ENCODE results near the gene KMT5C. TPM values are rescaled to one million over a fixed set of nuclear protein-coding genes. Genes with fewer than 3 reads are reported as not detected.

KMT5C gene
- total RNA-seq, 1 donor from 2014 or later, result 54.0 TPM

GRCh38 chr19:55385724-55386492 is 46.2 kb downstream of the KMT5C start, which contains the start of gene RPL28:
TSS of gene RPL28 (plus strand) at chr19:55385932. CDS start at chr19:55386358, 426 bp downstream.
- H3K27ac Mint-ChIP-seq, result peak within 1 kb of the TSS; percentile 97
- peak; percentile 90 to 99 for DNase-seq (ENCODE audit: low spot score in 2 of 2, unreplicated experiment in 2 of 2)
- H3K4me1 Mint-ChIP-seq, result peaks cover 55% of the 10 kb centered on the region
- no peaks in the 10 kb centered on the region for H3K27me3 Mint-ChIP-seq (ENCODE audit: low read depth)
- TF ChIP-seq CTCF (IDR thresholded peaks at IDR 0.05; ENCODE audit: unreplicated experiment), result no peak
- no peaks in the 10 kb centered on the region for H3K9me3 Mint-ChIP-seq
- H3K36me3 Mint-ChIP-seq, result peaks cover 20% of the 10 kb centered on the region
- H3K4me3 Mint-ChIP-seq, result peak within 1 kb of the TSS; percentile 99

- no peaks in the 10 kb centered on the region for H3K9me3 Mint-ChIP-seq
- peaks cover 20% of the 10 kb centered on the region for H3K36me3 Mint-ChIP-seq
- peaks cover 55% of the 10 kb centered on the region for H3K4me1 Mint-ChIP-seq
- peak overlapping the region; percentile 97 for H3K27ac Mint-ChIP-seq
- no peak for DNase-seq (ENCODE audit: low spot score in 2 of 2, unreplicated experiment in 2 of 2)
- H3K27me3 Mint-ChIP-seq (ENCODE audit: low read depth), result no peaks in the 10 kb centered on the region
- no peak for TF ChIP-seq CTCF (IDR thresholded peaks at IDR 0.05; ENCODE audit: unreplicated experiment)
- peak overlapping the region; percentile 99 for H3K4me3 Mint-ChIP-seq
Observed at GRCh38 chr19:55386493-55386971, 46.9 kb downstream of the KMT5C start.

GRCh38 chr19:55387736-55388497 is 48.2 kb downstream of the KMT5C start:
- H3K4me3 Mint-ChIP-seq, result peak overlapping the region; percentile 99
- H3K27ac Mint-ChIP-seq, result peak overlapping the region; percentile 30
- no peaks in the 10 kb centered on the region for H3K27me3 Mint-ChIP-seq (ENCODE audit: low read depth)
- TF ChIP-seq CTCF (IDR thresholded peaks at IDR 0.05; ENCODE audit: unreplicated experiment), result no peak
- no peak for DNase-seq (ENCODE audit: low spot score in 2 of 2, unreplicated experiment in 2 of 2)
- H3K9me3 Mint-ChIP-seq, result no peaks in the 10 kb centered on the region
- H3K4me1 Mint-ChIP-seq, result peaks cover 55% of the 10 kb centered on the region
- peaks cover 20% of the 10 kb centered on the region for H3K36me3 Mint-ChIP-seq

GRCh38 chr19:55389386-55390317 is 50.0 kb downstream of the KMT5C start:
- Mint-ChIP-seq H3K4me3 (no peak overlapping the region), H3K27me3 (ENCODE audit: low read depth) (no peaks in the 10 kb centered on the region), H3K9me3 (no peaks in the 10 kb centered on the region), H3K36me3 (peaks cover 20% of the 10 kb centered on the region), H3K27ac (peak overlapping the region; percentile 50), H3K4me1 (peaks cover 52% of the 10 kb centered on the region)
- no peak for DNase-seq (ENCODE audit: low spot score in 2 of 2, unreplicated experiment in 2 of 2)
- no peak for TF ChIP-seq CTCF (IDR thresholded peaks at IDR 0.05; ENCODE audit: unreplicated experiment)

- Mint-ChIP-seq H3K27ac (no peak overlapping the region), H3K36me3 (peaks cover 20% of the 10 kb centered on the region), H3K27me3 (ENCODE audit: low read depth) (no peaks in the 10 kb centered on the region), H3K4me3 (no peak overlapping the region), H3K4me1 (peaks cover 47% of the 10 kb centered on the region), H3K9me3 (no peaks in the 10 kb centered on the region)
- no peak for DNase-seq (ENCODE audit: low spot score in 2 of 2, unreplicated experiment in 2 of 2)
- no peak for TF ChIP-seq CTCF (IDR thresholded peaks at IDR 0.05; ENCODE audit: unreplicated experiment)
Observed at GRCh38 chr19:55390461-55390880, 50.8 kb downstream of the KMT5C start.
